NCI-H2029 (cell line): Measurements from ENCODE around the gene PRKN.

Experiments
- DNase-seq: peaks from one replicate; lab custom pipeline; 2025; lab: John Stamatoyannopoulos, UW

The PRKN gene

DNA sequence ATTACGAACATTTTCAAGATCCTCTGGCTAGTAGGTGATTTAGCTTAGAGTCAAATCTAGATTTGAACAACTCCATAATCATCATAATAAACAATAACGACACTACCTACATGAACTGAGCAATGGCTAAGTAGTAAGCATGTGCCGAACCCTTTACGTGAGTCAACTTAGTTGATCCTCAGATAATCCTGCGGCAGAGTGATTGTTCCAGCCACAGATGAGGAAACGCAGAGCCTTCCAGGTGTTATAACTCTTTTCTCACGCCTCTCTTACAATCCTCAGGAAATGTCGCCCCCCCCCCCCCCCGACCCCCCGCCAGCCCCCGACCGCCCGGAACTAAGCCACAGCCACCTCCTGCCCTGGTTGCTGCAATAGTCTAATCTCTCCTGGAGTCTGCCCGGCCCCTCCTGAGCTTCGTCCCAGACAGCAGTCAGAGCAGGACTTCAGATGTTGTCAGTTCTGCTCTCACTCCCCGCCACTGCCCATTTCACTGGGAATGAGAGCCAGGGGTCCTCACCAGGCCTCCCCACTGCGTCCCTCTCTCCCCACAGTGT, 1312.2 kb downstream of the PRKN start:
- no peak for DNase-seq

DNA sequence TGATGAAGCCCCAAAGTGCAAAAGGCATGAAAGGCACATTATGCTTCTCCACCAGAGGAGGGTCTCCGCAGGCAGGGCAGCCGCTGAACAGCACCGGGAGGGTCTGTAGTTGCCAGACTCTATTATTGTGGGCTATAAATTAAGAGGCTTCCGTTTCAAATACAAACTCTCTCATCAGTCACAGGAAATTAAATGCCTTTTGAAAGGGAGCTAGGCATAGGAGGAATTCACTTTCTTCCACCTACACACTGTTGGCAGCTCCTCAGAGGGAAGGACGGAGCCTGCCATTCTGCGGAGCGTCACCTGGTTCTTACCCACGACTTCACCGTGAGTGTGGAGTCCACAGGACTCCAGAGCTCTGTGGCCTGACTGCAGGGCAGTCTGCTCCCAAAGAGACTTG, 1312.9 kb downstream of the PRKN start:
- no peak for DNase-seq

- no peak for DNase-seq
Observed at GRCh38 chr6:161414180-161414579, 1313.4 kb downstream of the PRKN start.

- no peak for DNase-seq
Observed at GRCh38 chr6:161413355-161413771, 1314.2 kb downstream of the PRKN start.

GRCh38 chr6:161412795-161413194, 1314.8 kb downstream of the PRKN start:
- no peak for DNase-seq

GRCh38 chr6:161411265-161411944, 1316.2 kb downstream of the PRKN start:
- no peak for DNase-seq

GRCh38 chr6:161410736-161411135, 1316.8 kb downstream of the PRKN start:
- DNase-seq: no peak

- no peak for DNase-seq
Observed at GRCh38 chr6:161410076-161410475, 1317.5 kb downstream of the PRKN start.

- no peak for DNase-seq
Observed at GRCh38 chr6:161409353-161409752, 1318.2 kb downstream of the PRKN start.

- no peak for DNase-seq
Observed at GRCh38 chr6:161408041-161408440, 1319.5 kb downstream of the PRKN start.

GRCh38 chr6:161407581-161407980, 1320.0 kb downstream of the PRKN start:
- no peak for DNase-seq

GRCh38 chr6:161407115-161407514, 1320.5 kb downstream of the PRKN start:
- DNase-seq: no peak

- DNase-seq: no peak
Observed at GRCh38 chr6:161406646-161407045, 1320.9 kb downstream of the PRKN start.

DNA sequence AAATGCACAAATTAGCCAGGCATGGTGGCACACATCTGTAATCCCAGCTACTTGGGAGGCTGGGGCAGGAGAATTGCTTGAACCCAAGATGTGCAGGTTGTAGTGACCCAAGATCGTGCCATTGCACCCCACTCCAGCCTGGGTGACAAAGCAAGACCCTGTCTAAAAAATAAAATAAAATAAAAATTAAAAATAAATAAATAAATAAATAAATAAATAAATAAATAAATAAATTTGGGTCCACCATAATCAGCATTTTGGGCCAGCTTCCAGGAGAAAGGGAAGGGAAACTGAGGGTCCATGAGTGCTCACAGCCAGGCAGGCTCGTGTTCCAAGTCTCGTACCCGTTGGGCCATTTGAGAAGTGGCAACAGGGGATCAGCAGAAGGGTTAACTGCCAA, 1322.1 kb downstream of the PRKN start:
- no peak for DNase-seq

DNA sequence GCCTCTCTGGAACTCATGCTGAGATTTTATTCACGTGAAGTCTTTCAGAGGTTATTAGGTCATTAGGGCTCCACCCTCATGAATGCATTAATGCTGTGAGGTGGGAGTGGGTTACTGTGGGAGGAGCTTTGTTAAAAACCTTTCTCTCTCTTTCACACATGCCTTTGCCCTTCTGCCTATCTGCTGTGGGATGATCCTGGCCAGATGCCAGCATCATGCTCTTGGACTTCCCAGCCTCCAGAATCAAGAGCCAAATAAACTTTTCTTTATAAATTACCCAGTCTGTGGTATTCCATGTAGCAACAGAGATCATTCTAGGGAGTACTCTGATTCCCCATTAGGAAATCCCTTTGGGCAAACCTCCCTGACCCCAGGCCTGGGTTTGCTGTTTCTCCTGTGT, 1323.8 kb downstream of the PRKN start:
- DNase-seq: no peak

DNA sequence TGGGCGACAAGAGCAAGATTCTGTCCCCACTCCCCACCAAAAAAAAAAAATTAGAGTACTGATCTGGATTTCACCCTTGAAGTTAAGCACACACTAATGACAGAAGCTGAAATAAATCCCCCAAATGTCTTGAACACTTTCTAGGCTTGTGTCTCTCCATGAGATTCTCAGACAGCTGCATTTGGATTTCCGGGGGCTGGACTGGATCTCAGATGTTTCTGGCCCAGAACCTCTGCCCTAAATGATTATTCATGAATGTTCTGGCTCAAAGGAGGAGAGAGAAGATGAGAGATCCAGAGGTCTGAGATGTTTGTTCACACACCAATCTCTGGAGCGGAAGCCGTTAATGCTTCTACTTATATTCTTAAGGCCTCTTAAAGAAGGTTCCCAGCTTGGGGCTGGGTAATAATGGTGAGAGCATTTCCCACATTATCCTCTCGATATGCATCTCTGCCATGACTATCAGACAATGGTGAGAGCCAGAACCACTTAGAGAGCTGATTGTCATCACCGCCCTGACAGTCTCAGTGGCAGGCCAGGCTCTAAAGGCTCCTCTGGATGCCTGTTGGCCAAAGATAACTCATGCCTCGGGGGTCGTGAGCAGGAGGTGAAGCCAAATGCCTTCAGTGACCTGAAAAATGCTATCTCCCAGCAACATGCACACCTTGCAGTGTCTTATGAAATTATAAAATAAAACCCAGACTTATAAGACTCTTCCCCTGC, 1325.8 kb downstream of the PRKN start:
- DNase-seq: no peak

DNA sequence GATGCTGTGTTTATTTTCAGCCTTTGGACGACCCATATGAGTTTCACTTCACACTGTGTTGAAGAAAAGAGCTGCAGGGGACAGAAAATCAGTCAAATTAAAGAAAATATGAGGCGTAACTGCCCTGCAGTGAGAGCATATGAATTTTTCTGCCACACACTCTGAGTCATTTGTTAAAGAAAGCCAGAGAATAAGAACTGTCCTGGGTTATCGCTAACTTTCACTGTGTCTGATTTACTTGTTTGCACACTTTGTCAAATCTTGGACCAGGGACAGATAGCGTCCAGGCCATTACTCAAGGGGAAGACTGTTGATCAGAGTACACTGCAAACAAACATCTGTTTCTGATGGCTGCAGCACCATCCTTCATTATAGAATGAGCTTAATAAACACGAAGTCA, 1326.9 kb downstream of the PRKN start:
- DNase-seq: no peak

GRCh38 chr6:161396539-161396938, 1331.0 kb downstream of the PRKN start:
- no peak for DNase-seq

DNA sequence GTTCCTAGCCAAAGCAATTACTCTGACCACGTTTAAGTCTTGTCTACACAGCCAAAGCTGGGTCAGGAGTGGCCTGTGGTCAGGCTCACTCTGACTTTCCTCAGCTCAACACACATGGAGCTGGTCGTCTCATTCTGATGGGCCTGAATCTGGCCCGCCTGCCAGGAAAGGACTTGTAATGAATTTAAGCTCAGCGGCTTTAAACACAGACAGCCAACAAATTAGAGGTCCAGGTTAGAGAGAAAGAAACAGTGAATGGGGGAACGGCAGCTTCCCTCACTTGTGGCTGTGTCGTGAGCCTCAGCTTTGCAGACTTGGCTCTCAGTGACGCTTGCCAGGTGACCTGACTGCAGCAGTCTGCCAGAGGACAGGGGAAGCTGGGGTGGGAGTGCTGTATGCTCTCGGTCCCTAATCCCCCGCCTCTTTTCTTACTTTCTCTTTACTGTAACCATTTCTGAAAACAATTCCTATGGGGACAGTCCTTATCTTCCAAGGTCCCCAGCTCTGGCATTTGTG, 1331.8 kb downstream of the PRKN start:
- no peak for DNase-seq

DNA sequence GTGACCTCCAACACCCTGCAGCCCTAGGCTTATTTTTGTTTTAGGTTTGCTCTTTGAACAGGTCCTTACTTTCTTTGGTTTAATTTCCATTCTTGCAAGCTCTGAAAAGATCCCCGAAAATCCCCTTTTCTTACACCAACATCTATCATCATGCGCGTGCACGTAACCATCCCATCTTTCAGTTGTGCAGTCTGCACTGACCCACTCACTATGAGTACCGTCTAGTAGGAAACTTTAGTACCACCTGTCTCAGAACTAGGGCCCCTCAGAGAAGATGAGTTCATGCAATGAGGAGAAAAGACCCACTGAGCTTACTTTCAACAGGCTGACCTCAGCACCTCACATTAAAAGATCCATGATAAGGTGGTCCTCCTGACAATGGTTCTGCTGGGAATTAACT, 1333.1 kb downstream of the PRKN start:
- DNase-seq: no peak

DNA sequence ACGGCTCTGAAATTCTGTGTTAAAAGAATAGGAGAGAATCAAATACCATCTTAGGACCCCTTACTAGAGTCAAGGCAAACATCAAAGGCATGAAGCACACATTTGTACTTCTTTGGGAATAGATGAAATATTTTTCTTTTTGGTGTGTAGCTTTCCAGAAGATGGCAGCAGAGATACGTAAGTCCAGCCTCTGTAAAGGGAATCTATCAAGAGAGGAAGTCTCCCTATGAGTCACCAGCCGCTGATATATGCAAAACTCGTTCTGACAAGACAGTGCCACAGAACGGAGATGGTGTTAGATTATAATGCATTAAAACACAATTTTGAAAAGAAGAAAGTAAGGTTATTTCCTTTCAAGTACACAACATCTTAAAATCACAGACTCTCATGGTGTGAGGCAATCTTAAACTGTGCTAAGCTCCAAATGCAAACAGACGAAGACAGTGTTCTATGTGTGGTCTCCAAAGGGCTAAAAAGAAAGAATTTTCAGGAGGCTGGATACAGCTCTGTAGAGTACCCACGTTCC, 1333.7 kb downstream of the PRKN start:
- DNase-seq: peak; percentile 49

DNA sequence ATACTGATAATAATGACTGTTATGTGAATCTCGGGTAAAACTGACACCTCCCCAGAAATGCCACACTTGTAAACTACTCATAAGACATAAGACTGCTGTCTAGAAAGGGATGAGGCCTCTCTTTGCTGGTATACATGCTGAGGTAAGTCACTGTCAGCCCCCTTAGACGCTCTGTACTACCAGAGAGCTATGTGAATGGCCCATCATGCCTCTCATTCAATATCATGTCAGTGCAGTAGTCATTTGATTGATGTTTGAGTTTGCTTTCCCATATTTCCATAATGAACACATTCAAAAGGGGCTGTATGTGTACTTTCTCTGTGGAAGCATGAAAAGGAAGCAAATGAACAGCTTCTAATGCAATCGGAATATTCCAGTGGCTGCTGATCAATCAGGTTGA, 1334.3 kb downstream of the PRKN start:
- DNase-seq: no peak

- no peak for DNase-seq
Observed at GRCh38 chr6:161389756-161390155, 1337.8 kb downstream of the PRKN start.
